ENCODE data around the gene GPR84. TPM values are rescaled to one million over a fixed set of nuclear protein-coding genes. Genes with fewer than 3 reads are reported as not detected.

Gene GPR84
- polyA plus RNA-seq, 2 of the 4 experiments (the other 2 are of a cell fraction), result not detected

DNA sequence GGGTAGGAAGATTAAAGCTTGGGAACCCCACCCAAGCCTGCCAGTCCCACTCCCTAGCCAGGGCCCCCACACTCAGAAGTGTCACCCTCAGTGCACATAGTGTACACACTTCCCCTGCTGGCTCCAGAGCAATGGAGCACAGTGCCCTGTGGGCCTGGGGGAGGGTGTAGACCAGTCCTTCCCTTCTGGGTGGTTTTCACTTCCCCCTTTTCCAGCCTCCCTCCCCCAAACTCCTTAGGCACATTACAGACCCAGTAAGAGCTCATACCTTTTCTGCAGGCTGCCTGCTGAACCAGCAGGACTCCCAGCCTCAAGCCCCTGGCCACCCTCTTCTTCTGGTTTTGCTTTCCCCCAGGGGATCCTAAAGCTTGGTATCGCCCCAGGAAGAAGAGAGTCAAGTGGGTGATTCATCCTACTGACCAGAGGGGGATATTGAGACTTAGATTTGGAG is 20.3 kb upstream of the GPR84 start, which contains the start of gene ZNF385A (continued):
- TF ChIP-seq, protein P1, sequence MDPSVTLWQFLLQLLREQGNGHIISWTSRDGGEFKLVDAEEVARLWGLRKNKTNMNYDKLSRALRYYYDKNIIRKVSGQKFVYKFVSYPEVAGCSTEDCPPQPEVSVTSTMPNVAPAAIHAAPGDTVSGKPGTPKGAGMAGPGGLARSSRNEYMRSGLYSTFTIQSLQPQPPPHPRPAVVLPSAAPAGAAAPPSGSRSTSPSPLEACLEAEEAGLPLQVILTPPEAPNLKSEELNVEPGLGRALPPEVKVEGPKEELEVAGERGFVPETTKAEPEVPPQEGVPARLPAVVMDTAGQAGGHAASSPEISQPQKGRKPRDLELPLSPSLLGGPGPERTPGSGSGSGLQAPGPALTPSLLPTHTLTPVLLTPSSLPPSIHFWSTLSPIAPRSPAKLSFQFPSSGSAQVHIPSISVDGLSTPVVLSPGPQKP (IDR thresholded peaks at IDR 0.05; ENCODE audit: low read depth, low read length), result no peak
- TF ChIP-seq, protein P2, sequence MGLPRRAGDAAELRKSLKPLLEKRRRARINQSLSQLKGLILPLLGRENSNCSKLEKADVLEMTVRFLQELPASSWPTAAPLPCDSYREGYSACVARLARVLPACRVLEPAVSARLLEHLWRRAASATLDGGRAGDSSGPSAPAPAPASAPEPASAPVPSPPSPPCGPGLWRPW (IDR thresholded peaks at IDR 0.05), result no peak
- TF ChIP-seq CBX8 (IDR thresholded peaks at IDR 0.05), result no peak
- TF ChIP-seq, protein P3, sequence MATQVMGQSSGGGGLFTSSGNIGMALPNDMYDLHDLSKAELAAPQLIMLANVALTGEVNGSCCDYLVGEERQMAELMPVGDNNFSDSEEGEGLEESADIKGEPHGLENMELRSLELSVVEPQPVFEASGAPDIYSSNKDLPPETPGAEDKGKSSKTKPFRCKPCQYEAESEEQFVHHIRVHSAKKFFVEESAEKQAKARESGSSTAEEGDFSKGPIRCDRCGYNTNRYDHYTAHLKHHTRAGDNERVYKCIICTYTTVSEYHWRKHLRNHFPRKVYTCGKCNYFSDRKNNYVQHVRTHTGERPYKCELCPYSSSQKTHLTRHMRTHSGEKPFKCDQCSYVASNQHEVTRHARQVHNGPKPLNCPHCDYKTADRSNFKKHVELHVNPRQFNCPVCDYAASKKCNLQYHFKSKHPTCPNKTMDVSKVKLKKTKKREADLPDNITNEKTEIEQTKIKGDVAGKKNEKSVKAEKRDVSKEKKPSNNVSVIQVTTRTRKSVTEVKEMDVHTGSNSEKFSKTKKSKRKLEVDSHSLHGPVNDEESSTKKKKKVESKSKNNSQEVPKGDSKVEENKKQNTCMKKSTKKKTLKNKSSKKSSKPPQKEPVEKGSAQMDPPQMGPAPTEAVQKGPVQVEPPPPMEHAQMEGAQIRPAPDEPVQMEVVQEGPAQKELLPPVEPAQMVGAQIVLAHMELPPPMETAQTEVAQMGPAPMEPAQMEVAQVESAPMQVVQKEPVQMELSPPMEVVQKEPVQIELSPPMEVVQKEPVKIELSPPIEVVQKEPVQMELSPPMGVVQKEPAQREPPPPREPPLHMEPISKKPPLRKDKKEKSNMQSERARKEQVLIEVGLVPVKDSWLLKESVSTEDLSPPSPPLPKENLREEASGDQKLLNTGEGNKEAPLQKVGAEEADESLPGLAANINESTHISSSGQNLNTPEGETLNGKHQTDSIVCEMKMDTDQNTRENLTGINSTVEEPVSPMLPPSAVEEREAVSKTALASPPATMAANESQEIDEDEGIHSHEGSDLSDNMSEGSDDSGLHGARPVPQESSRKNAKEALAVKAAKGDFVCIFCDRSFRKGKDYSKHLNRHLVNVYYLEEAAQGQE (IDR thresholded peaks at IDR 0.05), result no peak
- no peak for TF ChIP-seq ZC3H11A (IDR thresholded peaks at IDR 0.05)
- TF ChIP-seq KDM5A (IDR thresholded peaks at IDR 0.05), result no peak
- no peak for TF ChIP-seq FOXS1 (CRISPR knock-in tag; IDR thresholded peaks at IDR 0.05)

DNA sequence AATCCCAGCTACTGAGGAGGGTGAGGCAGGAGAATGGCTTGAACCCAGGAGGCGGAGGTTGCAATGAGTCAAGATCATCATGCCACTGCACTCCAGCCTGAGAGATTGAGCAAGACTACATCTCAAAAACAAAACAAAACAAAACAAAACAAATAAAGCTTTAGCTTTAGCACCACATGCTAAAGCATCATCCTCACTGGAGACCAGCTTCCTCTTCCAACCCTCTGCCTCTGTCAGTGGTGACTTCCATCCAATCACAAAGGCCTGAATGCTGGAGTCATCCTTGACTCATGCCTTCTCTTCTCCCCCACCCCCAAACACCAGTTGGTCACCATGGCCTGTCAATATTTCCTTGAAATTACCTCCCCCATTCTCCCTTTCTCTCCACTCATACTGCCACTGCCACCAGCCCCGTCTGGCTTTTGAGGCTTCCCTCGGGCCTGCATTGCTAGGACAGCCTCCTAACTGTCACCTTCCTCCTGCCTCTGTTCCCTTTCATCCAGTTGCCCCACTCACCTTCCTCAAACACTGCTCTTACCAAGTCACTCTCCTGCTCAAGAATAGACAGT is 18.8 kb upstream of the GPR84 start:
- Histone ChIP-seq H3K27ac (peak overlapping the region in 1 of 2 experiments; percentile 29; a peak in 1 of 6 replicates), H3K4me2 (peak overlapping the region; percentile 12; the same call in 1 of the 3 replicates), H3K4me3 (no peak overlapping the region), H3K4me1 (peaks cover 31% of the 10 kb centered on the region), H3K9me3 (no peaks in the 10 kb centered on the region)
- ChIA-PET CTCF (interaction anchor here (0.8 to 11.5 kb wide), 7 partner anchors 9 to 168 kb away, joined by 3 to 224 read pairs (median 12); no protein-coding TSS in a partner anchor), POLR2A (no interaction called here)
- WGBS (ENCODE audit: missing lambda C conversion rate), result 81% methylated on average over 3 of the region's 3 CpGs
- TF ChIP-seq ZFP36 (IDR thresholded peaks at IDR 0.05; ENCODE audit: borderline replicate concordance, partially characterized antibody) (no peak), CEBPB (IDR thresholded peaks at IDR 0.05) (0 out of 4 replicates have a peak, but pooled peaks of 1 of the 2 experiments have one; percentile 38), CBX8 (IDR thresholded peaks at IDR 0.05) (no peak), MYC (IDR thresholded peaks at IDR 0.05; ENCODE audit: borderline replicate concordance, low read length) (no peak), FOSL2 (IDR thresholded peaks at IDR 0.05) (no peak), FOSL2 (CRISPR knock-in tag; IDR thresholded peaks at IDR 0.05) (peak; percentile 65)
- TF ChIP-seq, protein P4, sequence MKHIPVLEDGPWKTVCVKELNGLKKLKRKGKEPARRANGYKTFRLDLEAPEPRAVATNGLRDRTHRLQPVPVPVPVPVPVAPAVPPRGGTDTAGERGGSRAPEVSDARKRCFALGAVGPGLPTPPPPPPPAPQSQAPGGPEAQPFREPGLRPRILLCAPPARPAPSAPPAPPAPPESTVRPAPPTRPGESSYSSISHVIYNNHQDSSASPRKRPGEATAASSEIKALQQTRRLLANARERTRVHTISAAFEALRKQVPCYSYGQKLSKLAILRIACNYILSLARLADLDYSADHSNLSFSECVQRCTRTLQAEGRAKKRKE (CRISPR knock-in tag; IDR thresholded peaks at IDR 0.05; ENCODE audit: low read depth), result no peak
- TF ChIP-seq, protein P5, sequence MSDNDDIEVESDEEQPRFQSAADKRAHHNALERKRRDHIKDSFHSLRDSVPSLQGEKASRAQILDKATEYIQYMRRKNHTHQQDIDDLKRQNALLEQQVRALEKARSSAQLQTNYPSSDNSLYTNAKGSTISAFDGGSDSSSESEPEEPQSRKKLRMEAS (IDR thresholded peaks at IDR 0.05), result peak; percentile 32; the same call in 1 of the 2 replicates
- DNase-seq (ENCODE audit: low read depth in 1 of 2, low spot score in 1 of 2), result peak in 1 of 2 experiments; percentile 83
- ATAC-seq, result peak; percentile 14 to 33; a peak in 3 of 6 replicates
- no peak for FAIRE-seq

DNA sequence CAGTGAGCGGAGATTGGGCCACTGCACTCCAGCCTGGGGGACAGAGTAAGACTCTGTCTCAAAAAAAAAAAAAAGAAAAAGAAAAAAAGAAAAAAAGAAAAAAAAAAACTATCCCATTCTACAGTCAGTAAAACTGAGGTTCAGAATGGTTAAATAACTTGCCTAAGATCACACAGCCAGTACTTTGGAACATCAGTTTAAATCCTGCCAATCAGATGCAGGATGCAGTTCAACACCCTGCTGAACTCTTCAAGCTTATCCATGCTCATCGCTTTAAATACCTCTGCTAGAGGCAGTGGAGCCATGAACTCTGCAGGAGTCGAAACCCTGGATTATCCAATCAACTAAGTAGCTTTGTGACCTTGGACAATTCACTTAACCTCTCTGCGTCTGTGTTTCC is 16.9 kb upstream of the GPR84 start:
- CTCF ChIA-PET, result interaction anchor here (0.7 to 11.5 kb wide), 20 partner anchors 9 to 392 kb away, joined by 3 to 224 read pairs (median 14); partner anchors contain the start of gene GPR84
- H3K27ac ChIP-seq, result no peak overlapping the region

More for the DNA sequence above, 16.9 kb upstream of the GPR84 start:
- DNase-seq (ENCODE audit: low read depth in 1 of 2, low spot score in 1 of 2), result no peak
- no peak overlapping the region for H3K4me3 ChIP-seq
- no peak for ATAC-seq
- peaks cover 38% of the 10 kb centered on the region for H3K4me1 ChIP-seq
- no peak for FAIRE-seq
- TF ChIP-seq CHD4 (IDR thresholded peaks at IDR 0.05; ENCODE audit: borderline replicate concordance) (0 out of 2 replicates have a peak, but pooled peaks have one; percentile 28), SMC3 (IDR thresholded peaks at IDR 0.05) (no peak), KDM1A (IDR thresholded peaks at IDR 0.05; ENCODE audit: low read depth) (no peak), HDAC2 (IDR thresholded peaks at IDR 0.05) (0 out of 2 replicates have a peak, but pooled peaks have one; percentile 38), HOXB5 (CRISPR knock-in tag; IDR thresholded peaks at IDR 0.05) (no peak), KDM5A (IDR thresholded peaks at IDR 0.05) (no peak), EHMT2 (IDR thresholded peaks at IDR 0.05; ENCODE audit: low read depth) (no peak)
- TF ChIP-seq, protein P2 (IDR thresholded peaks at IDR 0.05), result no peak
- TF ChIP-seq, protein P1 (IDR thresholded peaks at IDR 0.05; ENCODE audit: low read depth, low read length), result no peak
- no peaks in the 10 kb centered on the region for H3K9me3 ChIP-seq
- POLR2A ChIA-PET, result interaction anchor here (0.9 to 1.0 kb wide), 2 partner anchors 11 to 58 kb away, joined by 3 read pairs; no protein-coding TSS in a partner anchor
- H3K4me2 ChIP-seq, result no peak overlapping the region
- WGBS (ENCODE audit: missing lambda C conversion rate), result 84% methylated on average over 4 of the region's 4 CpGs
